ENCODE results near the gene INPP4A.
"Not testable (repeated sequence)": the region's sequence is repeated elsewhere in the genome, so short reads cannot be mapped to it uniquely, and the experiment has no call there.

INPP4A gene

GRCh38 chr2:98569915-98570314 is 125.3 kb downstream of the INPP4A start:
- no peak for DNase-seq

- no peak for DNase-seq
Observed at GRCh38 chr2:98570356-98570755, 125.7 kb downstream of the INPP4A start.

- DNase-seq, result no peak
Observed at GRCh38 chr2:98571121-98571701, 126.6 kb downstream of the INPP4A start.

GRCh38 chr2:98571796-98572195 is 127.1 kb downstream of the INPP4A start:
- no peak for DNase-seq

- no peak for DNase-seq
Observed at GRCh38 chr2:98572211-98572610, 127.6 kb downstream of the INPP4A start.

GRCh38 chr2:98572676-98573075 is 128.0 kb downstream of the INPP4A start:
- DNase-seq, result no peak

- no peak for DNase-seq
Observed at GRCh38 chr2:98573426-98573825, 128.8 kb downstream of the INPP4A start.

- no peak for DNase-seq
Observed at GRCh38 chr2:98576666-98577312, 132.1 kb downstream of the INPP4A start.

- no peak for DNase-seq
Observed at GRCh38 chr2:98577313-98577712, 132.7 kb downstream of the INPP4A start.

GRCh38 chr2:98578231-98578630 is 133.6 kb downstream of the INPP4A start:
- no peak for DNase-seq

GRCh38 chr2:98579926-98580325 is 135.3 kb downstream of the INPP4A start:
- no peak for DNase-seq

- DNase-seq, result no peak
Observed at GRCh38 chr2:98580656-98581284, 136.1 kb downstream of the INPP4A start.

GRCh38 chr2:98582523-98582922 is 137.9 kb downstream of the INPP4A start:
- no peak for DNase-seq

- DNase-seq, result no peak
Observed at GRCh38 chr2:98583276-98583675, 138.6 kb downstream of the INPP4A start.

- DNase-seq, result no peak
Observed at GRCh38 chr2:98583816-98584618, 139.4 kb downstream of the INPP4A start.

- no peak for DNase-seq
Observed at GRCh38 chr2:98585386-98585785, 140.7 kb downstream of the INPP4A start.

GRCh38 chr2:98586551-98587140 is 142.0 kb downstream of the INPP4A start:
- no peak for DNase-seq

- no peak for DNase-seq
Observed at GRCh38 chr2:98588880-98589431, 144.3 kb downstream of the INPP4A start.

- no peak for DNase-seq
Observed at GRCh38 chr2:98589489-98589888, 144.8 kb downstream of the INPP4A start.

- DNase-seq, result no peak
Observed at GRCh38 chr2:98592565-98592964, 147.9 kb downstream of the INPP4A start.

GRCh38 chr2:98594665-98595064 is 150.0 kb downstream of the INPP4A start:
- not testable (repeated sequence) for DNase-seq

GRCh38 chr2:98598781-98599428 is 154.2 kb downstream of the INPP4A start:
- no peak for DNase-seq

Measured in GF-D8 (cell line).